Measurements from ENCODE around the gene DGKH. TPM values are rescaled to one million over a fixed set of nuclear protein-coding genes. Genes with fewer than 3 reads are reported as not detected.

The DGKH gene
- total and polyA plus RNA-seq, 2 donors (not counting 1 experiment from before 2014, with no cell fraction given): 6.1 to 7.9 TPM

GRCh38 chr13:42127047-42127446, 78.6 kb downstream of the DGKH start:
- Histone ChIP-seq H3K9me3 (ENCODE audit: control insufficient read depth, insufficient read depth, low read depth, low read length) (no peaks in the 10 kb centered on the region), H2AFZ (ENCODE audit: low read length) (no peak overlapping the region), H3K27ac (ENCODE audit: insufficient read depth, low read length) (no peak overlapping the region), H3K27me3 (ENCODE audit: control insufficient read depth, insufficient read depth, low read length) (no peaks in the 10 kb centered on the region), H3K79me2 (ENCODE audit: control insufficient read depth, insufficient read depth, low read length) (no peaks in the 10 kb centered on the region), H4K20me1 (ENCODE audit: control insufficient read depth, extremely low read depth, insufficient read depth, low read length) (no peaks in the 10 kb centered on the region), H3K4me3 (replicated peaks in 1 of 4; ENCODE audit: control extremely low read depth in 1 of 4, insufficient read depth in 1 of 4, low read depth in 3 of 4, low read length in 4 of 4) (no peak overlapping the region), H3K36me3 (ENCODE audit: control insufficient read depth, insufficient read depth, low read length) (peaks cover 2% of the 10 kb centered on the region), H3K9ac (ENCODE audit: insufficient read depth, low read length) (no peak overlapping the region), H3K4me1 (ENCODE audit: control insufficient read depth, extremely low read depth, insufficient read depth, low read length) (no peaks in the 10 kb centered on the region), H3K4me2 (ENCODE audit: extremely low read depth, insufficient read depth, low read length) (no peak overlapping the region)
- no peak for TF ChIP-seq CTCF (conservative IDR thresholded peaks at IDR 0.05 in 1 of 2, IDR thresholded peaks at IDR 0.05 in 1 of 2; ENCODE audit: low read depth in 1 of 2, low read length in 2 of 2)
- no peak for DNase-seq (ENCODE audit: low read depth in 2 of 2)

- TF ChIP-seq CTCF (conservative IDR thresholded peaks at IDR 0.05 in 1 of 2, IDR thresholded peaks at IDR 0.05 in 1 of 2; ENCODE audit: low read depth in 1 of 2, low read length in 2 of 2): no peak
- no peak for TF ChIP-seq EZH2 (IDR thresholded peaks at IDR 0.05; ENCODE audit: low read length, missing control alignments)
- Histone ChIP-seq H3K9me3 (ENCODE audit: control insufficient read depth, insufficient read depth, low read depth, low read length) (no peaks in the 10 kb centered on the region), H2AFZ (ENCODE audit: low read length) (no peak overlapping the region), H3K9ac (ENCODE audit: insufficient read depth, low read length) (no peak overlapping the region), H3K4me3 (replicated peaks in 1 of 4; ENCODE audit: control extremely low read depth in 1 of 4, insufficient read depth in 1 of 4, low read depth in 3 of 4, low read length in 4 of 4) (no peak overlapping the region), H3K27ac (ENCODE audit: insufficient read depth, low read length) (no peak overlapping the region), H3K27me3 (ENCODE audit: control insufficient read depth, insufficient read depth, low read length) (no peaks in the 10 kb centered on the region), H3K4me1 (ENCODE audit: control insufficient read depth, extremely low read depth, insufficient read depth, low read length) (no peaks in the 10 kb centered on the region), H3K79me2 (ENCODE audit: control insufficient read depth, insufficient read depth, low read length) (no peaks in the 10 kb centered on the region), H4K20me1 (ENCODE audit: control insufficient read depth, extremely low read depth, insufficient read depth, low read length) (no peaks in the 10 kb centered on the region), H3K4me2 (ENCODE audit: extremely low read depth, insufficient read depth, low read length) (no peak overlapping the region), H3K36me3 (ENCODE audit: control insufficient read depth, insufficient read depth, low read length) (peaks cover 2% of the 10 kb centered on the region)
- no peak for DNase-seq (ENCODE audit: low read depth in 2 of 2)
Measured at GRCh38 chr13:42129033-42129432, 80.6 kb downstream of the DGKH start.

GRCh38 chr13:42136518-42136917, 88.1 kb downstream of the DGKH start:
- Histone ChIP-seq H3K27ac (ENCODE audit: insufficient read depth, low read length) (no peak overlapping the region), H3K9me3 (ENCODE audit: control insufficient read depth, insufficient read depth, low read depth, low read length) (no peaks in the 10 kb centered on the region), H3K4me2 (ENCODE audit: extremely low read depth, insufficient read depth, low read length) (no peak overlapping the region), H3K4me1 (ENCODE audit: control insufficient read depth, extremely low read depth, insufficient read depth, low read length) (peaks cover 9% of the 10 kb centered on the region), H4K20me1 (ENCODE audit: control insufficient read depth, extremely low read depth, insufficient read depth, low read length) (no peaks in the 10 kb centered on the region), H3K36me3 (ENCODE audit: control insufficient read depth, insufficient read depth, low read length) (no peaks in the 10 kb centered on the region), H3K9ac (ENCODE audit: insufficient read depth, low read length) (no peak overlapping the region), H3K4me3 (replicated peaks in 1 of 4; ENCODE audit: control extremely low read depth in 1 of 4, insufficient read depth in 1 of 4, low read depth in 3 of 4, low read length in 4 of 4) (no peak overlapping the region), H3K79me2 (ENCODE audit: control insufficient read depth, insufficient read depth, low read length) (no peaks in the 10 kb centered on the region), H3K27me3 (ENCODE audit: control insufficient read depth, insufficient read depth, low read length) (no peaks in the 10 kb centered on the region), H2AFZ (ENCODE audit: low read length) (no peak overlapping the region)
- TF ChIP-seq EZH2 (IDR thresholded peaks at IDR 0.05; ENCODE audit: low read length, missing control alignments) (no peak), CTCF (conservative IDR thresholded peaks at IDR 0.05 in 1 of 2, IDR thresholded peaks at IDR 0.05 in 1 of 2; ENCODE audit: low read depth in 1 of 2, low read length in 2 of 2) (no peak)
- DNase-seq (ENCODE audit: low read depth in 2 of 2): no peak

Data from fibroblast of lung (primary cell).